CD14-positive monocyte (primary cell): Measurements from ENCODE around the gene APBA2. TPM values are rescaled to one million over a fixed set of nuclear protein-coding genes. Genes with fewer than 3 reads are reported as not detected.

Source experiments
- DNase-seq, 3 donors: peaks; one replicate each; pipeline ENCODE4 v3.0.0-alpha.2; 2011 to 2022
- H2AFZ ChIP-seq: 2 replicates; pipeline ENCODE4 v1.6.0; 2012; ENCODE audit warnings: mild to moderate bottlenecking, low read depth, low read length, inconsistent platforms; ENCODE audit not compliant: insufficient read depth, poor library complexity, severe bottlenecking
- H3K27ac ChIP-seq, 2 donors: 1 replicate in 1 of 2; 2 replicates in 1 of 2; pipeline ENCODE4 v1.5.1; 2012 to 2013; ENCODE audit warnings: low read length in 2 of 2, control low read depth in 1 of 2, inconsistent platforms in 1 of 2, low read depth in 1 of 2, mild to moderate bottlenecking in 1 of 2
- H3K27me3 ChIP-seq, 2 donors: one replicate each; pipeline versions ENCODE4 v1.6.0 to v1.6.1; 2011 to 2013; ENCODE audit warnings: low read length in 2 of 2; ENCODE audit not compliant: control insufficient read depth in 2 of 2, insufficient read depth in 2 of 2
- H3K36me3 ChIP-seq, 2 donors: replicated peaks in 1 of 2; 1 replicate in 1 of 2; 2 replicates in 1 of 2; pipeline versions ENCODE4 v1.5.1 to v1.6.1; 2012 to 2013; ENCODE audit warnings: low read length in 2 of 2, control low read depth in 1 of 2, inconsistent platforms in 1 of 2, mild to moderate bottlenecking in 1 of 2; ENCODE audit not compliant: insufficient read depth in 2 of 2, control insufficient read depth in 1 of 2
- H3K4me1 ChIP-seq, 2 donors: 1 replicate in 1 of 2; 2 replicates in 1 of 2; pipeline versions ENCODE4 v1.5.1 to v1.6.1; 2012 to 2013; ENCODE audit warnings: low read length in 2 of 2, control low read depth in 1 of 2, inconsistent platforms in 1 of 2, mild to moderate bottlenecking in 1 of 2, moderate library complexity in 1 of 2; ENCODE audit not compliant: insufficient read depth in 2 of 2, control insufficient read depth in 1 of 2
- H3K4me2 ChIP-seq: replicated peaks from 2 replicates; pipeline ENCODE3; 2012; ENCODE audit warnings: low read length, moderate library complexity, mild to moderate bottlenecking; ENCODE audit not compliant: poor library complexity, severe bottlenecking; ENCODE audit errors: extremely low read depth
- H3K4me3 ChIP-seq, 3 experiments: fragments of 200-600 bp in 1 of 3; sonication (generic) in 1 of 3; replicated peaks in 1 of 3; 1 replicate in 2 of 3; 2 replicates in 1 of 3; pipeline ENCODE4 v1.5.1; 2011 to 2013; ENCODE audit warnings: low read length in 3 of 3, mild to moderate bottlenecking in 3 of 3, control low read depth in 2 of 3, low read depth in 2 of 3, inconsistent platforms in 1 of 3, moderate library complexity in 1 of 3
- H3K79me2 ChIP-seq: 2 replicates; pipeline ENCODE4 v1.6.0; 2012; ENCODE audit warnings: mild to moderate bottlenecking, control low read depth, inconsistent platforms, low read length, moderate library complexity; ENCODE audit not compliant: insufficient read depth
- H3K9ac ChIP-seq: 2 replicates; pipeline ENCODE4 v1.6.0; 2017; ENCODE audit warnings: low read length, mild to moderate bottlenecking; ENCODE audit not compliant: insufficient read depth, poor library complexity, severe bottlenecking
- H3K9me3 ChIP-seq, 2 donors: replicated peaks in 1 of 2; 1 replicate in 1 of 2; 2 replicates in 1 of 2; pipeline versions ENCODE4 v1.5.1 to v1.6.1; 2012 to 2013; ENCODE audit warnings: low read length in 2 of 2, control low read depth in 1 of 2; ENCODE audit not compliant: control insufficient read depth in 1 of 2, insufficient read depth in 1 of 2
- H4K20me1 ChIP-seq: 2 replicates; pipeline ENCODE4 v1.6.0; 2012; ENCODE audit warnings: mild to moderate bottlenecking, low read length, control low read depth, moderate library complexity; ENCODE audit not compliant: insufficient read depth
- H3K27ac Mint-ChIP-seq, 7 donors: one replicate each; pipeline ENCODE4 v1.8.0; 2020; ENCODE audit warnings: mild to moderate bottlenecking in 7 of 7, mixed read lengths in 7 of 7, moderate library complexity in 6 of 7, inconsistent platforms in 2 of 7
- H3K27me3 Mint-ChIP-seq, 3 donors: one replicate each; pipeline ENCODE4 v1.8.0; 2021 to 2022; ENCODE audit warnings: low read depth in 3 of 3, mild to moderate bottlenecking in 3 of 3, mixed read lengths in 3 of 3, moderate library complexity in 3 of 3, inconsistent platforms in 1 of 3
- H3K36me3 Mint-ChIP-seq, 2 donors: one replicate each; pipeline ENCODE4 v1.8.0; 2020; ENCODE audit warnings: mixed read lengths in 2 of 2, inconsistent platforms in 1 of 2, mild to moderate bottlenecking in 1 of 2
- H3K4me1 Mint-ChIP-seq: one replicate; pipeline ENCODE4 v1.8.0; 2020; ENCODE audit warnings: mild to moderate bottlenecking, mixed read lengths
- H3K4me3 Mint-ChIP-seq, 2 donors: one replicate each; pipeline ENCODE4 v1.8.0; 2020; ENCODE audit warnings: mild to moderate bottlenecking in 2 of 2, mixed read lengths in 2 of 2, moderate library complexity in 1 of 2
- H3K9me3 Mint-ChIP-seq, 7 donors: one replicate each; pipeline ENCODE4 v1.8.0; 2020 to 2022; ENCODE audit warnings: mixed read lengths in 7 of 7, mild to moderate bottlenecking in 6 of 7, moderate library complexity in 6 of 7, inconsistent platforms in 2 of 7
- CTCF ChIP-seq: fragments of 200-600 bp; IDR thresholded peaks from one replicate; pipeline ENCODE4 v1.8.0; 2022; ENCODE audit warnings: antibody characterized with exemption, mild to moderate bottlenecking
- WGBS: methylation state at CpG from one replicate; pipeline ENCODE4 v1.1.5; 2013; ENCODE audit warnings: missing lambda C conversion rate; ENCODE audit not compliant: insufficient coverage; 5-methylcytosine and 5-hydroxymethylcytosine counted together
- intact Hi-C, 2 donors: fragments of 100-400 bp; cut with micrococcal nuclease; formaldehyde crosslinking; loops; one replicate each; pipeline versions ENCODE4 v1.15.0 to v1.15.1; 2023
- polyA plus RNA-seq, 3 donors: library from polyadenylated mRNA; depleted of rRNA in 1 of 3; unstranded in 2 of 3; stranded (reverse) in 1 of 3; fragments of 300-500 nt in 2 of 3; fragments of >200 nt in 1 of 3; fragmentation: Illumina TruSeq in 2 of 3; gene quantifications; 1 replicate in 2 of 3; 2 replicates in 1 of 3; pipeline ENCODE4 v1.2.3, GENCODE V29; 2012 to 2021

Gene APBA2
- polyA plus RNA-seq, 3 donors, result 0.30 TPM; not detected in 2

GRCh38 chr15:28981921-28982320 is 96.1 kb downstream of the APBA2 start:
- Histone ChIP-seq H3K4me2 (no peak overlapping the region), H3K4me1 (no peaks in the 10 kb centered on the region), H3K27ac (no peak overlapping the region), H3K9ac (no peak overlapping the region), H4K20me1 (no peaks in the 10 kb centered on the region), H3K9me3 (no peaks in the 10 kb centered on the region), H2AFZ (no peak overlapping the region), H3K79me2 (no peaks in the 10 kb centered on the region), H3K36me3 (no peaks in the 10 kb centered on the region), H3K4me3 (no peak overlapping the region), H3K27me3 (peaks cover 0 to 2% of the 10 kb centered on the region in 2 donors)
- intact Hi-C loops, result no loop called here
- no peaks in the 10 kb centered on the region for H3K36me3 Mint-ChIP-seq
- H3K4me3 Mint-ChIP-seq, result no peak overlapping the region
- no peak for DNase-seq
- no peak overlapping the region for H3K27ac Mint-ChIP-seq
- no peak for TF ChIP-seq CTCF
- peaks cover 0 to 3% (median 0%) of the 10 kb centered on the region in 7 donors for H3K9me3 Mint-ChIP-seq
- peaks cover 2% of the 10 kb centered on the region for H3K4me1 Mint-ChIP-seq
- peaks cover 2 to 15% (median 7%) of the 10 kb centered on the region in 3 donors for H3K27me3 Mint-ChIP-seq
- no CpG with 5 or more reads among the region's 4 CpGs for WGBS

GRCh38 chr15:28982886-28983285 is 97.1 kb downstream of the APBA2 start:
- 100% methylated on average over 1 of the region's 6 CpGs for WGBS
- peaks cover 0 to 7% (median 0%) of the 10 kb centered on the region in 7 donors for H3K9me3 Mint-ChIP-seq
- intact Hi-C loops, result no loop called here

More at GRCh38 chr15:28982886-28983285, 97.1 kb downstream of the APBA2 start:
- H3K9ac ChIP-seq, result no peak overlapping the region
- H3K4me2 ChIP-seq, result no peak overlapping the region
- no peaks in the 10 kb centered on the region for H3K36me3 ChIP-seq
- no peaks in the 10 kb centered on the region for H3K9me3 ChIP-seq
- H2AFZ ChIP-seq, result no peak overlapping the region
- TF ChIP-seq CTCF, result no peak
- no peaks in the 10 kb centered on the region for H3K36me3 Mint-ChIP-seq
- DNase-seq, result no peak
- H3K4me3 Mint-ChIP-seq, result no peak overlapping the region
- H3K4me3 ChIP-seq, result no peak overlapping the region
- no peaks in the 10 kb centered on the region for H4K20me1 ChIP-seq
- no peaks in the 10 kb centered on the region for H3K79me2 ChIP-seq
- H3K4me1 Mint-ChIP-seq, result peaks cover 2% of the 10 kb centered on the region
- no peak overlapping the region for H3K27ac ChIP-seq
- no peaks in the 10 kb centered on the region for H3K4me1 ChIP-seq
- no peak overlapping the region for H3K27ac Mint-ChIP-seq
- H3K27me3 ChIP-seq, result peaks cover 0 to 2% of the 10 kb centered on the region in 2 donors
- H3K27me3 Mint-ChIP-seq, result peaks cover 2 to 15% (median 8%) of the 10 kb centered on the region in 3 donors
